Measurements from ENCODE around the gene PDIA2.

The PDIA2 gene

GRCh38 chr16:284204-285120, 1.5 kb downstream of the PDIA2 start:
- Histone ChIP-seq H3K4me1 (ENCODE audit: insufficient read depth, poor library complexity, severe bottlenecking) (no peaks in the 10 kb centered on the region), H3K4me3 (ENCODE audit: severe bottlenecking) (no peak overlapping the region), H3K27ac (ENCODE audit: poor library complexity, severe bottlenecking) (no peak overlapping the region), H3K36me3 (ENCODE audit: low read depth) (peaks cover 11% of the 10 kb centered on the region), H3K27me3 (ENCODE audit: insufficient read depth, poor library complexity, severe bottlenecking) (peaks cover 19% of the 10 kb centered on the region), H3K9me3 (ENCODE audit: severe bottlenecking) (no peaks in the 10 kb centered on the region)
- TF ChIP-seq, protein P1, sequence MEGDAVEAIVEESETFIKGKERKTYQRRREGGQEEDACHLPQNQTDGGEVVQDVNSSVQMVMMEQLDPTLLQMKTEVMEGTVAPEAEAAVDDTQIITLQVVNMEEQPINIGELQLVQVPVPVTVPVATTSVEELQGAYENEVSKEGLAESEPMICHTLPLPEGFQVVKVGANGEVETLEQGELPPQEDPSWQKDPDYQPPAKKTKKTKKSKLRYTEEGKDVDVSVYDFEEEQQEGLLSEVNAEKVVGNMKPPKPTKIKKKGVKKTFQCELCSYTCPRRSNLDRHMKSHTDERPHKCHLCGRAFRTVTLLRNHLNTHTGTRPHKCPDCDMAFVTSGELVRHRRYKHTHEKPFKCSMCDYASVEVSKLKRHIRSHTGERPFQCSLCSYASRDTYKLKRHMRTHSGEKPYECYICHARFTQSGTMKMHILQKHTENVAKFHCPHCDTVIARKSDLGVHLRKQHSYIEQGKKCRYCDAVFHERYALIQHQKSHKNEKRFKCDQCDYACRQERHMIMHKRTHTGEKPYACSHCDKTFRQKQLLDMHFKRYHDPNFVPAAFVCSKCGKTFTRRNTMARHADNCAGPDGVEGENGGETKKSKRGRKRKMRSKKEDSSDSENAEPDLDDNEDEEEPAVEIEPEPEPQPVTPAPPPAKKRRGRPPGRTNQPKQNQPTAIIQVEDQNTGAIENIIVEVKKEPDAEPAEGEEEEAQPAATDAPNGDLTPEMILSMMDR (IDR thresholded peaks at IDR 0.05; ENCODE audit: poor library complexity, severe bottlenecking) = no peak
- no peak for DNase-seq (ENCODE audit: low spot score)
- ATAC-seq (ENCODE audit: low read depth) = no peak

- no peaks in the 10 kb centered on the region for H3K4me1 ChIP-seq (ENCODE audit: insufficient read depth, poor library complexity, severe bottlenecking)
Observed at GRCh38 chr16:285146-286055, 2.4 kb downstream of the PDIA2 start.

DNA sequence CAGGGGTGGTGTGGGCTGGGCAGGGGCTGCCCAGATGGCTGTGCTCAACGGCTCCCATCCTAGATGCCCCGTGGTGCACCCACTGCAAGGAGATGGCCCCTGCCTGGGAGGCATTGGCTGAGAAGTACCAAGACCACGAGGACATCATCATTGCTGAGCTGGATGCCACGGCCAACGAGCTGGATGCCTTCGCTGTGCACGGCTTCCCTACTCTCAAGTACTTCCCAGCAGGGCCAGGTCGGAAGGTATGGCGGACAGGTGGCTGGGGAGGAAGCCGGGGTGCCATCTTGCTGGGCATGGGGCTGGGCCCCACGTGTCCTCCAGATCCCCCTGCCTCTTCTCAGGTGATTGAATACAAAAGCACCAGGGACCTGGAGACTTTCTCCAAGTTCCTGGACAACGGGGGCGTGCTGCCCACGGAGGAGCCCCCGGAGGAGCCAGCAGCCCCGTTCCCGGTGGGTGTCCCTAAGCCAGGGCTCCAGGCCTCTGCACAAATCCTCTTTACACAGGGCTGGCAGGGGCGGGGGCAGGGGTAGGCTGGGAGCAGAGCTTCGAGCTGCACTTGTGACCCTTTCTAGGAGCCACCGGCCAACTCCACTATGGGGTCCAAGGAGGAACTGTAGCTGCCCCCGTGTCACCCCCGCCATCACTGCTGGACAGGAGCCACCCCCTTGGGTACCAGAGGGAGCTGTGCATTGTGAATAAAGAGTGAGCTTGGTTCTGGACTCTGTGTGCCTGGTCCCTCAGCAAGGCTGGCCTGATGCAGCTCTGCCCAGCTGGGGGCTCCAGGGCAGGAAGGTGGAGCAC, 3.7 kb downstream of the PDIA2 start:
- H3K27ac ChIP-seq (ENCODE audit: poor library complexity, severe bottlenecking) = no peak overlapping the region
- no peak for ATAC-seq (ENCODE audit: low read depth)
- no peaks in the 10 kb centered on the region for H3K9me3 ChIP-seq (ENCODE audit: severe bottlenecking)
- TF ChIP-seq, protein P1 (IDR thresholded peaks at IDR 0.05; ENCODE audit: poor library complexity, severe bottlenecking) = no peak
- no peak overlapping the region for H3K4me3 ChIP-seq (ENCODE audit: severe bottlenecking)
- peaks cover 11% of the 10 kb centered on the region for H3K36me3 ChIP-seq (ENCODE audit: low read depth)
- no peaks in the 10 kb centered on the region for H3K4me1 ChIP-seq (ENCODE audit: insufficient read depth, poor library complexity, severe bottlenecking)
- peaks cover 3% of the 10 kb centered on the region for H3K27me3 ChIP-seq (ENCODE audit: insufficient read depth, poor library complexity, severe bottlenecking)
- no peak for DNase-seq (ENCODE audit: low spot score)

More at GRCh38 chr16:285146-286055, 2.4 kb downstream of the PDIA2 start:
- no peaks in the 10 kb centered on the region for H3K9me3 ChIP-seq (ENCODE audit: severe bottlenecking)
- ATAC-seq (ENCODE audit: low read depth) = no peak
- H3K27ac ChIP-seq (ENCODE audit: poor library complexity, severe bottlenecking) = no peak overlapping the region
- no peak for DNase-seq (ENCODE audit: low spot score)
- TF ChIP-seq, protein P1 (IDR thresholded peaks at IDR 0.05; ENCODE audit: poor library complexity, severe bottlenecking) = no peak
- peaks cover 11% of the 10 kb centered on the region for H3K36me3 ChIP-seq (ENCODE audit: low read depth)
- H3K27me3 ChIP-seq (ENCODE audit: insufficient read depth, poor library complexity, severe bottlenecking) = peaks cover 15% of the 10 kb centered on the region
- H3K4me3 ChIP-seq (ENCODE audit: severe bottlenecking) = no peak overlapping the region

- DNase-seq (ENCODE audit: low spot score) = no peak
- no peaks in the 10 kb centered on the region for H3K9me3 ChIP-seq (ENCODE audit: severe bottlenecking)
- no peak overlapping the region for H3K4me3 ChIP-seq (ENCODE audit: severe bottlenecking)
- H3K27me3 ChIP-seq (ENCODE audit: insufficient read depth, poor library complexity, severe bottlenecking) = no peaks in the 10 kb centered on the region
- H3K27ac ChIP-seq (ENCODE audit: poor library complexity, severe bottlenecking) = no peak overlapping the region
- H3K4me1 ChIP-seq (ENCODE audit: insufficient read depth, poor library complexity, severe bottlenecking) = no peaks in the 10 kb centered on the region
- TF ChIP-seq, protein P1 (IDR thresholded peaks at IDR 0.05; ENCODE audit: poor library complexity, severe bottlenecking) = peak; percentile 31
- peak; percentile 9; the same call in 1 of the 3 replicates for ATAC-seq (ENCODE audit: low read depth)
- H3K36me3 ChIP-seq (ENCODE audit: low read depth) = peaks cover 12% of the 10 kb centered on the region
Observed at GRCh38 chr16:287298-287811, 4.4 kb downstream of the PDIA2 start.
